C4-2B (cell line): ENCODE measurements around the gene HSPA4.

ENCODE experiments used
- CTCF ChIP-seq: fragments of 450-650 bp; conservative IDR thresholded peaks from 2 replicates; pipeline ENCODE4 v1.5.1; 2017; ENCODE audit warnings: mild to moderate bottlenecking
- ZFX ChIP-seq: fragments of 450-650 bp; IDR thresholded peaks from 2 replicates; pipeline ENCODE4 v1.6.1; 2017

GRCh38 chr5:133086366-133086875 is 34.6 kb downstream of the HSPA4 start:
- TF ChIP-seq CTCF, result no peak
- TF ChIP-seq ZFX, result no peak
